ENCODE results near the gene FITM1. TPM values are rescaled to one million over a fixed set of nuclear protein-coding genes. Genes with fewer than 3 reads are reported as not detected.
A peak's percentile ranks its signal among the peaks of the same experiment; 100 is the strongest.

Gene FITM1
- total RNA-seq, 1 experiment from 2014 or later, result 0.46 TPM

DNA sequence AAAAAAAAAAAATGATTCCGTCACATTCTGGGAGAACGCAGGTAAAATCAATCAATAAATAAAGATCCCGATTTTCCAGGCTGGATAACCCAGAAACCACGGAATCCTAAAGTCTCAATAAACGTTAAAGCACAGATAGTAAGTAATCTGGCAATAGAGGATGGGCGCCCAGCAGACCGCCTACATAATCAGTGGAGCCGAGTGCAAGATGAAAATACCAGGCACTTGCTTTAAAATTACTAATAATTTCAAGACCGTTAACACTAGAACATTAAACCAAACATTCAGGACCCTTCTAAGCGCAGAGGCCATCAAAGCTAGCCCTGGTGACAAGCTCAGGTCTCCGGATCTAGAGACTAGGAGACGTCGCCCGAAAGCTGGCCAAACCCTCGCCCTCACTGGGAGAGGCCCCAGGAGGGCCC lies 17.1 kb upstream of the FITM1 start:
- Histone ChIP-seq H3K4me3 (ENCODE audit: low read depth in 2 of 2, low read length in 2 of 2) (peak overlapping the region; percentile 86 to 98), H3K9me3 (ENCODE audit: control insufficient read depth, insufficient read depth, low read depth, low read length) (no peaks in the 10 kb centered on the region), H3K36me3 (ENCODE audit: control insufficient read depth, insufficient read depth, low read length) (no peaks in the 10 kb centered on the region; the same call in none of the 2 replicates), H3K4me1 (ENCODE audit: control insufficient read depth, insufficient read depth, low read length) (no peaks in the 10 kb centered on the region), H3K27ac (ENCODE audit: low read length) (peak overlapping the region; percentile 95), H3K27me3 (ENCODE audit: control insufficient read depth, insufficient read depth, low read length) (no peaks in the 10 kb centered on the region)
- in situ Hi-C loops (cut with HindIII; ENCODE audit: low pct_unique_long_range_greater_than_20kb, low sequenced_read_pairs), result no loop called here
- intact Hi-C loops (cut with micrococcal nuclease; ENCODE audit: unreplicated experiment), result no loop called here
- BruUV-seq (replicated peaks), result no TSS peak
- DNase-seq (ENCODE audit: low read depth, low spot score) (no peak), ATAC-seq (no peak)
- TF ChIP-seq, protein P1, sequence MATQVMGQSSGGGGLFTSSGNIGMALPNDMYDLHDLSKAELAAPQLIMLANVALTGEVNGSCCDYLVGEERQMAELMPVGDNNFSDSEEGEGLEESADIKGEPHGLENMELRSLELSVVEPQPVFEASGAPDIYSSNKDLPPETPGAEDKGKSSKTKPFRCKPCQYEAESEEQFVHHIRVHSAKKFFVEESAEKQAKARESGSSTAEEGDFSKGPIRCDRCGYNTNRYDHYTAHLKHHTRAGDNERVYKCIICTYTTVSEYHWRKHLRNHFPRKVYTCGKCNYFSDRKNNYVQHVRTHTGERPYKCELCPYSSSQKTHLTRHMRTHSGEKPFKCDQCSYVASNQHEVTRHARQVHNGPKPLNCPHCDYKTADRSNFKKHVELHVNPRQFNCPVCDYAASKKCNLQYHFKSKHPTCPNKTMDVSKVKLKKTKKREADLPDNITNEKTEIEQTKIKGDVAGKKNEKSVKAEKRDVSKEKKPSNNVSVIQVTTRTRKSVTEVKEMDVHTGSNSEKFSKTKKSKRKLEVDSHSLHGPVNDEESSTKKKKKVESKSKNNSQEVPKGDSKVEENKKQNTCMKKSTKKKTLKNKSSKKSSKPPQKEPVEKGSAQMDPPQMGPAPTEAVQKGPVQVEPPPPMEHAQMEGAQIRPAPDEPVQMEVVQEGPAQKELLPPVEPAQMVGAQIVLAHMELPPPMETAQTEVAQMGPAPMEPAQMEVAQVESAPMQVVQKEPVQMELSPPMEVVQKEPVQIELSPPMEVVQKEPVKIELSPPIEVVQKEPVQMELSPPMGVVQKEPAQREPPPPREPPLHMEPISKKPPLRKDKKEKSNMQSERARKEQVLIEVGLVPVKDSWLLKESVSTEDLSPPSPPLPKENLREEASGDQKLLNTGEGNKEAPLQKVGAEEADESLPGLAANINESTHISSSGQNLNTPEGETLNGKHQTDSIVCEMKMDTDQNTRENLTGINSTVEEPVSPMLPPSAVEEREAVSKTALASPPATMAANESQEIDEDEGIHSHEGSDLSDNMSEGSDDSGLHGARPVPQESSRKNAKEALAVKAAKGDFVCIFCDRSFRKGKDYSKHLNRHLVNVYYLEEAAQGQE (IDR thresholded peaks at IDR 0.05; ENCODE audit: insufficient read depth in 1 of 2, low read depth in 2 of 2, low read length in 1 of 2), result no peak
- TF ChIP-seq POLR2AphosphoS5 (IDR thresholded peaks at IDR 0.05; ENCODE audit: low read depth, low read length) (no peak), TCF7L2 (IDR thresholded peaks at IDR 0.05; ENCODE audit: low read depth, low read length) (no peak), SIN3A (IDR thresholded peaks at IDR 0.05; ENCODE audit: borderline replicate concordance, insufficient read depth, low read depth, low read length) (no peak)
- ChIA-PET POLR2A (interaction anchor here (1.7 kb wide), 1 partner anchor 34 kb away, joined by 5 read pairs; the partner anchor contains the start of gene RNF31), CTCF (interaction anchor here (1.0 kb wide), 1 partner anchor 27 kb away, joined by 6 read pairs; no protein-coding TSS in a partner anchor)

GRCh38 chr14:24113801-24114531 lies 16.5 kb upstream of the FITM1 start:
- in situ Hi-C loops (cut with HindIII; ENCODE audit: low pct_unique_long_range_greater_than_20kb, low sequenced_read_pairs) (no loop called here), intact Hi-C loops (cut with micrococcal nuclease; ENCODE audit: unreplicated experiment) (no loop called here)
- ATAC-seq (peak; percentile 70), DNase-seq (ENCODE audit: low read depth, low spot score) (peak; percentile 82)
- Histone ChIP-seq H3K36me3 (ENCODE audit: control insufficient read depth, insufficient read depth, low read length) (no peaks in the 10 kb centered on the region; the same call in none of the 2 replicates), H3K4me3 (ENCODE audit: low read depth in 2 of 2, low read length in 2 of 2) (peak overlapping the region; percentile 86 to 98), H3K4me1 (ENCODE audit: control insufficient read depth, insufficient read depth, low read length) (no peaks in the 10 kb centered on the region), H3K9me3 (ENCODE audit: control insufficient read depth, insufficient read depth, low read depth, low read length) (no peaks in the 10 kb centered on the region), H3K27ac (ENCODE audit: low read length) (peak overlapping the region; percentile 95), H3K27me3 (ENCODE audit: control insufficient read depth, insufficient read depth, low read length) (no peaks in the 10 kb centered on the region)
- POLR2A ChIA-PET, result interaction anchor here (0.6 to 1.7 kb wide), 4 partner anchors 22 to 115 kb away, joined by 3 to 13 read pairs (median 4); partner anchors contain the start of genes PSME1 and RNF31
- BruUV-seq (replicated peaks), result TSS peak; percentile 76
- no peak for TF ChIP-seq SIN3A (IDR thresholded peaks at IDR 0.05; ENCODE audit: borderline replicate concordance, insufficient read depth, low read depth, low read length)
- peak; percentile 41 for TF ChIP-seq TCF7L2 (IDR thresholded peaks at IDR 0.05; ENCODE audit: low read depth, low read length)
- TF ChIP-seq, protein P2, sequence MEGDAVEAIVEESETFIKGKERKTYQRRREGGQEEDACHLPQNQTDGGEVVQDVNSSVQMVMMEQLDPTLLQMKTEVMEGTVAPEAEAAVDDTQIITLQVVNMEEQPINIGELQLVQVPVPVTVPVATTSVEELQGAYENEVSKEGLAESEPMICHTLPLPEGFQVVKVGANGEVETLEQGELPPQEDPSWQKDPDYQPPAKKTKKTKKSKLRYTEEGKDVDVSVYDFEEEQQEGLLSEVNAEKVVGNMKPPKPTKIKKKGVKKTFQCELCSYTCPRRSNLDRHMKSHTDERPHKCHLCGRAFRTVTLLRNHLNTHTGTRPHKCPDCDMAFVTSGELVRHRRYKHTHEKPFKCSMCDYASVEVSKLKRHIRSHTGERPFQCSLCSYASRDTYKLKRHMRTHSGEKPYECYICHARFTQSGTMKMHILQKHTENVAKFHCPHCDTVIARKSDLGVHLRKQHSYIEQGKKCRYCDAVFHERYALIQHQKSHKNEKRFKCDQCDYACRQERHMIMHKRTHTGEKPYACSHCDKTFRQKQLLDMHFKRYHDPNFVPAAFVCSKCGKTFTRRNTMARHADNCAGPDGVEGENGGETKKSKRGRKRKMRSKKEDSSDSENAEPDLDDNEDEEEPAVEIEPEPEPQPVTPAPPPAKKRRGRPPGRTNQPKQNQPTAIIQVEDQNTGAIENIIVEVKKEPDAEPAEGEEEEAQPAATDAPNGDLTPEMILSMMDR (IDR thresholded peaks at IDR 0.05), result no peak
- peak; percentile 76; the same call in 1 of the 2 replicates for TF ChIP-seq POLR2AphosphoS5 (IDR thresholded peaks at IDR 0.05; ENCODE audit: low read depth, low read length)
- TF ChIP-seq, protein P1 (IDR thresholded peaks at IDR 0.05; ENCODE audit: insufficient read depth in 1 of 2, low read depth in 2 of 2, low read length in 1 of 2), result no peak
- CTCF ChIA-PET, result interaction anchor here (0.5 to 1.6 kb wide), 4 partner anchors 22 to 543 kb away, joined by 3 to 6 read pairs (median 4); partner anchors contain the start of gene PSME1

Data from Panc1 (cell line).